Measurements from ENCODE around the gene PDE9A. TPM values are rescaled to one million over a fixed set of nuclear protein-coding genes. Genes with fewer than 3 reads are reported as not detected.

PDE9A gene
- total and polyA plus RNA-seq, 2 experiments from 2014 or later, result not detected

DNA sequence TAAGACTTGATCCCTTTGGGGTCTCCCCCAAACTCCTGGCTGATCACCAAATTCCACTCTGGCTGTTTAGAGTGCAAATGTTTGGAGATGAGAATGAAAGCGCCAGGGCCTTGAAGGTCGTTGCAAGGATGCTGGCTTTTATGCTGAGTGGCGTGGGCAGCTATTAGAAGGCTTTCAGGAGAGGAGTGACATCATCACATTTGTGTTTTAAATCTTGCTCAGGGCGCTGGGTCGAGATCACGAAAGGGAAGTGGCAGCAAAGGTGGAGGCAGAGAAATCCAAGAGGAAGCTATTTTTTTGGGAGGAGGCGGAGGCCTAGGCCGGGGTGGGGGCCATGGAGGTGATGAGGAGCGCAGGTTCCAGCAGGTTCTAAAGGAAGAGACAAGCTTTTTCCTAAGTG, 49.3 kb downstream of the PDE9A start:
- H3K9ac ChIP-seq, result no peak overlapping the region

DNA sequence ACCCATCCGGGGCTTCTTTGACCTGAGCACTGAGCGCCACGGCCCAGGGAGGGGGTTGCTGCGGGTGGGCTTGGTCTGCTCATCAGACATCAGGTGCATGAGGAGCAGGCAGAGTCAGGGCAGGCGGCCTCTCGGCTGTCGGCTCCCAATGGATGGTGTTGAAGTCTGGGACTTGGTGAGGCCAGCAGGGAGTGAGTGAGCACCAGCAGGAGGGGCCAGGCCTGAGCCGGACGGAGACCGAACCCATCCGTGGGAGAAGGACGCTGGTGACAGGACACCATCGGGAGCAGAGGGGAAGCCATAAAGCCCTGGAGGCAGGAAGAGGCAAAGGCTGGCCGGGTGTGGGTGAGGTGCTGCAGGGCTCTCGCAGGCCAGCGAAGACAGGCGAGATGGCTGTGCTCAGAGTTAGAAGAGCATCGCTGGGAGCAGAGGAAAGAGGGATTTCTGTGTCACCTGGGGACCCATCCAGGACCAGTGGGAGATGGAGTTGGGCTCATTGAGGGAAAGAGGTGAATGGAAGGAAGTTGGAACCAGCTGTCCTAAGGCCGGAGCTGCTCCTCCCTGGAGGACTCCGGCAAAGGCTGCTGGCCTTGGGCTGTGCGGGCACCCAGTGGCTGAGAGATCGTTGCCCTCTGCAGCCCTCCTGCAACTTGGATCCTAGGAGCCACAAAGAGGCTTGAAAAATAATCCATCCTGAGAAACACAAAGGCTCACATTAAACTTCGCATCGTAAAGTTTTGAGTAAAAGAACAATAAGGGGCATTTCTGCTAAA, 49.9 kb downstream of the PDE9A start:
- no peaks in the 10 kb centered on the region for H4K20me1 ChIP-seq (ENCODE audit: insufficient read depth)
- H3F3A ChIP-seq (ENCODE audit: insufficient read depth), result no peaks in the 10 kb centered on the region
- 67 to 70% methylated on average over 20 to 24 of the region's 24 CpGs for WGBS, 2 experiments (ENCODE audit: low coverage in 1 of 2, low lambda C conversion rate in 2 of 2, missing lambda C conversion rate in 2 of 2)
- H3K36me3 ChIP-seq (ENCODE audit: low read depth), result no peaks in the 10 kb centered on the region
- H3K27ac ChIP-seq, result no peak overlapping the region
- in situ Hi-C loops (cut with MboI), result no loop called here
- no peak overlapping the region for H2AFZ ChIP-seq
- no peak for TF ChIP-seq EZH2phosphoT487 (IDR thresholded peaks at IDR 0.05; ENCODE audit: insufficient read depth, low read depth)
- no peak overlapping the region for H3K4me3 ChIP-seq
- no peaks in the 10 kb centered on the region for H3K79me2 ChIP-seq (ENCODE audit: insufficient read depth)
- no peaks in the 10 kb centered on the region for H3K9me3 ChIP-seq (ENCODE audit: low read depth)
- H3K9ac ChIP-seq, result no peak overlapping the region
- no peaks in the 10 kb centered on the region for H3K9me2 ChIP-seq (ENCODE audit: insufficient read depth)
- no peaks in the 10 kb centered on the region for H3K4me1 ChIP-seq (ENCODE audit: insufficient read depth)
- DNase-seq, result no peak
- H3K4me2 ChIP-seq (ENCODE audit: unreplicated experiment), result no peak overlapping the region
- peaks cover 47% of the 10 kb centered on the region for H3K27me3 ChIP-seq (replicated peaks; ENCODE audit: insufficient read depth)

More for the DNA sequence above, 49.3 kb downstream of the PDE9A start:
- no peak overlapping the region for H3K4me2 ChIP-seq (ENCODE audit: unreplicated experiment)
- H3F3A ChIP-seq (ENCODE audit: insufficient read depth), result no peaks in the 10 kb centered on the region
- no peaks in the 10 kb centered on the region for H3K36me3 ChIP-seq (ENCODE audit: low read depth)
- WGBS, 2 experiments (ENCODE audit: low coverage in 1 of 2, low lambda C conversion rate in 2 of 2, missing lambda C conversion rate in 2 of 2), result 54% methylated on average over 9 of the region's 9 CpGs
- H3K9me3 ChIP-seq (ENCODE audit: low read depth), result no peaks in the 10 kb centered on the region
- in situ Hi-C loops (cut with MboI), result no loop called here
- TF ChIP-seq EZH2phosphoT487 (IDR thresholded peaks at IDR 0.05; ENCODE audit: insufficient read depth, low read depth), result no peak
- TF ChIP-seq EZH2 (IDR thresholded peaks at IDR 0.05; ENCODE audit: insufficient read depth, poor library complexity, severe bottlenecking), result no peak
- H2AFZ ChIP-seq, result no peak overlapping the region
- H4K20me1 ChIP-seq (ENCODE audit: insufficient read depth), result no peaks in the 10 kb centered on the region
- H3K4me1 ChIP-seq (ENCODE audit: insufficient read depth), result no peaks in the 10 kb centered on the region
- no peak overlapping the region for H3K4me3 ChIP-seq
- DNase-seq, result no peak
- no peak overlapping the region for H3K27ac ChIP-seq
- peaks cover 48% of the 10 kb centered on the region for H3K27me3 ChIP-seq (replicated peaks; ENCODE audit: insufficient read depth)
- H3K79me2 ChIP-seq (ENCODE audit: insufficient read depth), result no peaks in the 10 kb centered on the region
- no peaks in the 10 kb centered on the region for H3K9me2 ChIP-seq (ENCODE audit: insufficient read depth)

DNA sequence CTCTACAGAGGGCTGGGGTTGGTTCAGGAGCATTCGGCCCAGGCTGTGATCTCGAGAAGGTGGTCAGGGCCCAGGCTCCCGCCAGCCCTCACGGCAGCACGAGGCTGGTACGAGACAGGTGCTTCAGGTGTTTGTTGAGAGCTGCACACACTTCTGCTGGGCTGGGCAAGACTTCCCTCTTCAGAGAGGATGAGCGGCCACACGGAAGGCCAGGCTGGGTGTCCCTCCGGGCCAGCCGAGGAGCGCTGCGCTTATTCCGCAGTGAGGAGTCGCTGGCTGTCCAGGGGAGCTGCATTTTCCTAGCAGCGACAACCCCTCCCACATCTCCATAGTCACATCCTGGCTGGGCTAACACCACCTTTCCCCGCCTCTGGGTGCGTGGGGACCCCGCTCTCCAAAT, 50.5 kb downstream of the PDE9A start:
- Histone ChIP-seq H3K36me3 (ENCODE audit: low read depth) (no peaks in the 10 kb centered on the region), H3K9ac (no peak overlapping the region), H3K4me3 (no peak overlapping the region), H3K79me2 (ENCODE audit: insufficient read depth) (no peaks in the 10 kb centered on the region), H3K9me3 (ENCODE audit: low read depth) (no peaks in the 10 kb centered on the region), H2AFZ (no peak overlapping the region), H3K4me1 (ENCODE audit: insufficient read depth) (no peaks in the 10 kb centered on the region), H3K27ac (no peak overlapping the region), H3K9me2 (ENCODE audit: insufficient read depth) (no peaks in the 10 kb centered on the region), H4K20me1 (ENCODE audit: insufficient read depth) (no peaks in the 10 kb centered on the region), H3K27me3 (replicated peaks; ENCODE audit: insufficient read depth) (peaks cover 42% of the 10 kb centered on the region), H3K4me2 (ENCODE audit: unreplicated experiment) (no peak overlapping the region), H3F3A (ENCODE audit: insufficient read depth) (no peaks in the 10 kb centered on the region)
- TF ChIP-seq EZH2 (IDR thresholded peaks at IDR 0.05; ENCODE audit: insufficient read depth, poor library complexity, severe bottlenecking) (no peak), EZH2phosphoT487 (IDR thresholded peaks at IDR 0.05; ENCODE audit: insufficient read depth, low read depth) (no peak)
- DNase-seq, result no peak
- in situ Hi-C loops (cut with MboI), result no loop called here
- 64 to 66% methylated on average over 18 of the region's 18 CpGs for WGBS, 2 experiments (ENCODE audit: low coverage in 1 of 2, low lambda C conversion rate in 2 of 2, missing lambda C conversion rate in 2 of 2)

DNA sequence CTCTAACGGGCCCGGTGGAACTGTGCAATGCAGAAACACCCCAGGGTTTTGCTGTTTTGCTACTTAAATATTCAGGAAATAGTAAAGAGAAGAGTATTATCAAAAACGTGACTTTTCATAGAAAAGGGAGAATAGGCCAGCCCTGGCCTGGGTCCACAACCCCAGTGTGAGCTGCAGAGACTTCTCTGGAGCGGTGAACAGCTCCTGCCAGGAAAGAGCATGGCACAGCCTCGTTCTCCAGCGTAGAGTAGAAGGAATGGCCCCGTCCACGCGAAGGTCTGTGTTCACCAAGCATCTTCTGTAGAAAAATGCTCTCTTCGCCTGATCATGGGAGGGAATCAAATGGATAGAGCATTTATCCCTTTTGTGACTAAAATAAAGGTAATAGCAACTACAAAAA, 51.4 kb downstream of the PDE9A start:
- Histone ChIP-seq H3K9me3 (ENCODE audit: low read depth) (no peaks in the 10 kb centered on the region), H2AFZ (no peak overlapping the region), H3K79me2 (ENCODE audit: insufficient read depth) (no peaks in the 10 kb centered on the region), H3K27me3 (replicated peaks; ENCODE audit: insufficient read depth) (peaks cover 42% of the 10 kb centered on the region), H4K20me1 (ENCODE audit: insufficient read depth) (no peaks in the 10 kb centered on the region), H3K4me2 (ENCODE audit: unreplicated experiment) (no peak overlapping the region), H3F3A (ENCODE audit: insufficient read depth) (no peaks in the 10 kb centered on the region), H3K27ac (no peak overlapping the region), H3K9me2 (ENCODE audit: insufficient read depth) (no peaks in the 10 kb centered on the region), H3K36me3 (ENCODE audit: low read depth) (no peaks in the 10 kb centered on the region), H3K4me3 (no peak overlapping the region), H3K4me1 (ENCODE audit: insufficient read depth) (no peaks in the 10 kb centered on the region), H3K9ac (no peak overlapping the region)
- in situ Hi-C loops (cut with MboI), result no loop called here
- 37 to 39% methylated on average over 10 of the region's 10 CpGs for WGBS, 2 experiments (ENCODE audit: low coverage in 1 of 2, low lambda C conversion rate in 2 of 2, missing lambda C conversion rate in 2 of 2)
- DNase-seq, result no peak
- TF ChIP-seq EZH2phosphoT487 (IDR thresholded peaks at IDR 0.05; ENCODE audit: insufficient read depth, low read depth) (no peak), EZH2 (IDR thresholded peaks at IDR 0.05; ENCODE audit: insufficient read depth, poor library complexity, severe bottlenecking) (no peak)
